ENCODE results near the gene MGAM2.

GRCh38 chr7:142185801-142186200 lies 74.3 kb downstream of the MGAM2 start:
- TF ChIP-seq POLR2AphosphoS5 (IDR thresholded peaks at IDR 0.05; ENCODE audit: low read length) (no peak), SUZ12 (IDR thresholded peaks at IDR 0.05; ENCODE audit: unreplicated experiment) (no peak), CTCF (IDR thresholded peaks at IDR 0.05 in 2 of 3, conservative IDR thresholded peaks at IDR 0.05 in 1 of 3; ENCODE audit: control insufficient read depth in 2 of 3, extremely low read depth in 1 of 3, insufficient read depth in 1 of 3, low read depth in 3 of 3, low read length in 3 of 3) (no peak), EZH2 (IDR thresholded peaks at IDR 0.05; ENCODE audit: borderline replicate concordance, control insufficient read depth, low read depth, low read length) (no peak), SPI1 (IDR thresholded peaks at IDR 0.05; ENCODE audit: borderline replicate concordance, insufficient read depth, low read depth, low read length) (no peak), HDGF (IDR thresholded peaks at IDR 0.05) (no peak)
